Fibroblast of pulmonary artery (primary cell): ENCODE results near the gene P3H3.

Experiments used
- DNase-seq: peaks from one replicate; pipeline ENCODE4 v3.0.0-alpha.2; 2010; ENCODE audit warnings: low read depth
- H3K4me3 ChIP-seq: replicated peaks from 2 replicates; pipeline ENCODE4 v1.5.1; 2011; ENCODE audit warnings: low read depth, mild to moderate bottlenecking, control low read depth, low read length, moderate library complexity
- CTCF ChIP-seq: IDR thresholded peaks from 2 replicates; pipeline ENCODE4 v1.5.1; 2011; ENCODE audit warnings: mild to moderate bottlenecking, control low read depth, low read length, inconsistent platforms; ENCODE audit errors: missing control alignments

Gene P3H3

GRCh38 chr12:6843118-6843902 lies 15.1 kb downstream of the P3H3 start:
- H3K4me3 ChIP-seq: no peak overlapping the region
- TF ChIP-seq CTCF: no peak
- DNase-seq: no peak

- TF ChIP-seq CTCF: no peak
- H3K4me3 ChIP-seq: no peak overlapping the region
- DNase-seq: no peak
These were observed 17.2 kb downstream of the P3H3 start for GRCh38 chr12:6845395-6845794.

GRCh38 chr12:6846316-6846869 lies 18.2 kb downstream of the P3H3 start:
- DNase-seq: no peak
- no peak for TF ChIP-seq CTCF
- no peak overlapping the region for H3K4me3 ChIP-seq

- no peak overlapping the region for H3K4me3 ChIP-seq
- no peak for TF ChIP-seq CTCF
- DNase-seq: no peak
These were observed 19.5 kb downstream of the P3H3 start for GRCh38 chr12:6847676-6848075.

- H3K4me3 ChIP-seq: no peak overlapping the region
- DNase-seq: no peak
- TF ChIP-seq CTCF: no peak
These were observed 21.2 kb downstream of the P3H3 start for GRCh38 chr12:6849427-6849826.

- no peak for DNase-seq
- no peak for TF ChIP-seq CTCF
- peak overlapping the region; percentile 68 for H3K4me3 ChIP-seq
These were observed 21.9 kb downstream of the P3H3 start for GRCh38 chr12:6849976-6850560.
